ENCODE measurements around the gene C1QTNF6. TPM values are rescaled to one million over a fixed set of nuclear protein-coding genes. Genes with fewer than 3 reads are reported as not detected.

C1QTNF6 gene
- total RNA-seq, 1 experiment from 2014 or later: 25.0 TPM

GRCh38 chr22:37167176-37167980 lies 20.7 kb downstream of the C1QTNF6 start:
- TF ChIP-seq SIN3A (IDR thresholded peaks at IDR 0.05; ENCODE audit: borderline replicate concordance, insufficient read depth, low read depth, low read length) (no peak), TCF7L2 (IDR thresholded peaks at IDR 0.05; ENCODE audit: low read depth, low read length) (no peak), POLR2AphosphoS5 (IDR thresholded peaks at IDR 0.05; ENCODE audit: low read depth, low read length) (no peak), REST (IDR thresholded peaks at IDR 0.05; ENCODE audit: insufficient read depth in 1 of 2, low read depth in 2 of 2, low read length in 1 of 2) (no peak), CTCF (IDR thresholded peaks at IDR 0.05) (no peak)
- Histone ChIP-seq H3K4me1 (ENCODE audit: control insufficient read depth, insufficient read depth, low read length) (peaks cover 16% of the 10 kb centered on the region), H3K27me3 (ENCODE audit: control insufficient read depth, insufficient read depth, low read length) (no peaks in the 10 kb centered on the region), H3K36me3 (ENCODE audit: control insufficient read depth, insufficient read depth, low read length) (no peaks in the 10 kb centered on the region), H3K27ac (ENCODE audit: low read length) (peak overlapping the region; percentile 79), H3K4me3 (ENCODE audit: low read depth in 2 of 2, low read length in 2 of 2) (no peak overlapping the region), H3K9me3 (ENCODE audit: control insufficient read depth, insufficient read depth, low read depth, low read length) (no peaks in the 10 kb centered on the region)
- intact Hi-C loops (cut with micrococcal nuclease; ENCODE audit: unreplicated experiment) (loop anchor here (2.0 kb wide), 1 partner anchor 29 kb away; no protein-coding TSS in a partner anchor), in situ Hi-C loops (cut with HindIII; ENCODE audit: low pct_unique_long_range_greater_than_20kb, low sequenced_read_pairs) (no loop called here)
- BruUV-seq (replicated peaks): no TSS peak
- DNase-seq (ENCODE audit: low read depth, low spot score): no peak
- ChIA-PET CTCF (interaction anchor here (0.7 kb wide), 2 partner anchors 70 to 132 kb away, joined by 3 read pairs; no protein-coding TSS in a partner anchor), POLR2A (no interaction called here)
- no peak for ATAC-seq

DNA sequence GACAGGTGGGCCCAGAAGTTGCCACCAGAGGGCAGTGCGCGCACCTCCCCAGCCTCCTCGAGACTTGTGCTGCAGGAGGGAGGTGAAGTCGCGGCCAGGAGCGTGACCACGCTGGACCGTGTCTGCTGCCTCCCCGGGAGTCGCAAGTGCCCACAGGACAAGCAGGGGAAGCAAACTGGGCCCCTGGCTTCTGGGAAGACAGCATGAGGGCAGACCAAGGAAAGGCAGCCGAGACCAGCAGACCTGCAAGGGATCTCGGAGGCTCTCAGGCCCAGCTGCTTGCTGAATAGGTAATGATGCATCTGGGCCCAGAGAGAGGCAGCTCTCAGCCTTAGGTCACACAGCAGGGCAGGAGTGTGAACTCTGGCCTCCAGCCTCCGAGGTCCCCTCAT lies 21.4 kb downstream of the C1QTNF6 start:
- BruUV-seq (replicated peaks): no TSS peak
- no peaks in the 10 kb centered on the region for H3K27me3 ChIP-seq (ENCODE audit: control insufficient read depth, insufficient read depth, low read length)
- TF ChIP-seq REST (IDR thresholded peaks at IDR 0.05; ENCODE audit: insufficient read depth in 1 of 2, low read depth in 2 of 2, low read length in 1 of 2) (no peak), CTCF (IDR thresholded peaks at IDR 0.05) (peak; percentile 89), SIN3A (IDR thresholded peaks at IDR 0.05; ENCODE audit: borderline replicate concordance, insufficient read depth, low read depth, low read length) (no peak), TCF7L2 (IDR thresholded peaks at IDR 0.05; ENCODE audit: low read depth, low read length) (no peak), POLR2AphosphoS5 (IDR thresholded peaks at IDR 0.05; ENCODE audit: low read depth, low read length) (no peak)
- no peaks in the 10 kb centered on the region for H3K9me3 ChIP-seq (ENCODE audit: control insufficient read depth, insufficient read depth, low read depth, low read length)
- H3K27ac ChIP-seq (ENCODE audit: low read length): peak overlapping the region; percentile 79
- peaks cover 16% of the 10 kb centered on the region for H3K4me1 ChIP-seq (ENCODE audit: control insufficient read depth, insufficient read depth, low read length)
- intact Hi-C loops (cut with micrococcal nuclease; ENCODE audit: unreplicated experiment): loop anchor here (2.0 kb wide), 1 partner anchor 30 kb away; no protein-coding TSS in a partner anchor
- ChIA-PET POLR2A (no interaction called here), CTCF (interaction anchor here (0.7 kb wide), 1 partner anchor 133 kb away, joined by 3 read pairs; no protein-coding TSS in a partner anchor)
- no peaks in the 10 kb centered on the region for H3K36me3 ChIP-seq (ENCODE audit: control insufficient read depth, insufficient read depth, low read length)
- DNase-seq (ENCODE audit: low read depth, low spot score) (peak; percentile 38), ATAC-seq (peak; percentile 95)
- in situ Hi-C loops (cut with HindIII; ENCODE audit: low pct_unique_long_range_greater_than_20kb, low sequenced_read_pairs): no loop called here
- H3K4me3 ChIP-seq (ENCODE audit: low read depth in 2 of 2, low read length in 2 of 2): no peak overlapping the region

All from Panc1 (cell line).